ENCODE measurements around the gene CTBS. TPM values are rescaled to one million over a fixed set of nuclear protein-coding genes. Genes with fewer than 3 reads are reported as not detected.

The CTBS gene
- polyA plus RNA-seq, 2 of the 4 experiments (the other 2 are of a cell fraction) = 6.7 to 25.3 TPM

GRCh38 chr1:84502927-84503326 lies 71.3 kb downstream of the CTBS start:
- Histone ChIP-seq H3K4me2 (no peak overlapping the region), H3K4me3 (no peak overlapping the region), H3K27ac (no peak overlapping the region), H3K9me3 (no peaks in the 10 kb centered on the region), H3K4me1 (peaks cover 22% of the 10 kb centered on the region; the same call in 2 of the 3 replicates)
- no peak for TF ChIP-seq ZSCAN20 (CRISPR knock-in tag; IDR thresholded peaks at IDR 0.05)
- TF ChIP-seq RARB (CRISPR knock-in tag; IDR thresholded peaks at IDR 0.05) = no peak
- TF ChIP-seq HOXB5 (CRISPR knock-in tag; IDR thresholded peaks at IDR 0.05) = no peak
- TF ChIP-seq PHF8 (IDR thresholded peaks at IDR 0.05; ENCODE audit: borderline replicate concordance, low read depth) = no peak
- no peak for TF ChIP-seq EHF (CRISPR knock-in tag; IDR thresholded peaks at IDR 0.05)
- TF ChIP-seq FOSB (CRISPR knock-in tag; IDR thresholded peaks at IDR 0.05) = no peak
- no peak for TF ChIP-seq BHLHE40 (IDR thresholded peaks at IDR 0.05; ENCODE audit: low read depth, low read length)
- TF ChIP-seq KDM1A (IDR thresholded peaks at IDR 0.05; ENCODE audit: low read depth) = no peak
- no peak for TF ChIP-seq NR3C1 (IDR thresholded peaks at IDR 0.05)
- no peak for TF ChIP-seq CBX2 (IDR thresholded peaks at IDR 0.05; ENCODE audit: borderline replicate concordance, low read depth)
- TF ChIP-seq RFX5 (IDR thresholded peaks at IDR 0.05) = no peak
- TF ChIP-seq HOXA7 (CRISPR knock-in tag; IDR thresholded peaks at IDR 0.05) = no peak
- TF ChIP-seq SREBF2 (IDR thresholded peaks at IDR 0.05) = no peak
- no peak for TF ChIP-seq CEBPB (IDR thresholded peaks at IDR 0.05)
- TF ChIP-seq CHD2 (IDR thresholded peaks at IDR 0.05; ENCODE audit: low read length, partially characterized antibody) = no peak
- TF ChIP-seq CBX8 (IDR thresholded peaks at IDR 0.05) = no peak
- TF ChIP-seq, protein P1, sequence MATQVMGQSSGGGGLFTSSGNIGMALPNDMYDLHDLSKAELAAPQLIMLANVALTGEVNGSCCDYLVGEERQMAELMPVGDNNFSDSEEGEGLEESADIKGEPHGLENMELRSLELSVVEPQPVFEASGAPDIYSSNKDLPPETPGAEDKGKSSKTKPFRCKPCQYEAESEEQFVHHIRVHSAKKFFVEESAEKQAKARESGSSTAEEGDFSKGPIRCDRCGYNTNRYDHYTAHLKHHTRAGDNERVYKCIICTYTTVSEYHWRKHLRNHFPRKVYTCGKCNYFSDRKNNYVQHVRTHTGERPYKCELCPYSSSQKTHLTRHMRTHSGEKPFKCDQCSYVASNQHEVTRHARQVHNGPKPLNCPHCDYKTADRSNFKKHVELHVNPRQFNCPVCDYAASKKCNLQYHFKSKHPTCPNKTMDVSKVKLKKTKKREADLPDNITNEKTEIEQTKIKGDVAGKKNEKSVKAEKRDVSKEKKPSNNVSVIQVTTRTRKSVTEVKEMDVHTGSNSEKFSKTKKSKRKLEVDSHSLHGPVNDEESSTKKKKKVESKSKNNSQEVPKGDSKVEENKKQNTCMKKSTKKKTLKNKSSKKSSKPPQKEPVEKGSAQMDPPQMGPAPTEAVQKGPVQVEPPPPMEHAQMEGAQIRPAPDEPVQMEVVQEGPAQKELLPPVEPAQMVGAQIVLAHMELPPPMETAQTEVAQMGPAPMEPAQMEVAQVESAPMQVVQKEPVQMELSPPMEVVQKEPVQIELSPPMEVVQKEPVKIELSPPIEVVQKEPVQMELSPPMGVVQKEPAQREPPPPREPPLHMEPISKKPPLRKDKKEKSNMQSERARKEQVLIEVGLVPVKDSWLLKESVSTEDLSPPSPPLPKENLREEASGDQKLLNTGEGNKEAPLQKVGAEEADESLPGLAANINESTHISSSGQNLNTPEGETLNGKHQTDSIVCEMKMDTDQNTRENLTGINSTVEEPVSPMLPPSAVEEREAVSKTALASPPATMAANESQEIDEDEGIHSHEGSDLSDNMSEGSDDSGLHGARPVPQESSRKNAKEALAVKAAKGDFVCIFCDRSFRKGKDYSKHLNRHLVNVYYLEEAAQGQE (IDR thresholded peaks at IDR 0.05) = no peak
- TF ChIP-seq HDAC2 (IDR thresholded peaks at IDR 0.05) = no peak
- TF ChIP-seq FOSL2 (IDR thresholded peaks at IDR 0.05) = no peak
- no peak for TF ChIP-seq FOSL2 (CRISPR knock-in tag; IDR thresholded peaks at IDR 0.05)
- ChIA-PET POLR2A (no interaction called here), CTCF (interaction anchor here (1.6 kb wide), 1 partner anchor 117 kb away, joined by 6 read pairs; no protein-coding TSS in a partner anchor)
- 92% methylated on average over 5 of the region's 5 CpGs for WGBS (ENCODE audit: missing lambda C conversion rate)
- DNase-seq (ENCODE audit: low read depth in 1 of 2, low spot score in 1 of 2) (no peak), FAIRE-seq (no peak), ATAC-seq (no peak)

Other genes starting within 250 kb of the CTBS start
- gene DNASE2B, start 176.0 kb downstream of the CTBS start, polyA plus RNA-seq (2011; rRNA removed) = not detected in 2 replicates
- not detected in 3 replicates for gene DNASE2B, start 176.0 kb downstream of the CTBS start, polyA plus RNA-seq (2017; fragmentation: RNase III; extraction: RNeasy Plus Mini Kit Qiagen cat#74134 plus additional on column Dnase treatment)
- 42.4 and 49.8 TPM in 2 replicates for gene RPF1, start 95.2 kb downstream of the CTBS start, polyA plus RNA-seq (2011; rRNA removed)
- 27.9 to 29.3 TPM (median 28.2 TPM) in 3 replicates for gene RPF1, start 95.2 kb downstream of the CTBS start, polyA plus RNA-seq (2017; fragmentation: RNase III; extraction: RNeasy Plus Mini Kit Qiagen cat#74134 plus additional on column Dnase treatment)
- 0.54 and 1.2 TPM in 2 replicates for gene SPATA1, start 68.1 kb downstream of the CTBS start, polyA plus RNA-seq (2011; rRNA removed)
- gene SPATA1, start 68.1 kb downstream of the CTBS start, polyA plus RNA-seq (2017; fragmentation: RNase III; extraction: RNeasy Plus Mini Kit Qiagen cat#74134 plus additional on column Dnase treatment) = 0.26 to 0.49 TPM (median 0.42 TPM) in 3 replicates
- 59.3 and 103 TPM in 2 replicates for gene GNG5, start 67.9 kb downstream of the CTBS start, polyA plus RNA-seq (2011; rRNA removed)
- 135 to 143 TPM (median 143 TPM) in 3 replicates for gene GNG5, start 67.9 kb downstream of the CTBS start, polyA plus RNA-seq (2017; fragmentation: RNase III; extraction: RNeasy Plus Mini Kit Qiagen cat#74134 plus additional on column Dnase treatment)
- 14.7 and 20.6 TPM in 2 replicates for gene SSX2IP, start 116.0 kb upstream of the CTBS start, polyA plus RNA-seq (2011; rRNA removed)
- 13.7 to 15.2 TPM (median 14.8 TPM) in 3 replicates for gene SSX2IP, start 116.0 kb upstream of the CTBS start, polyA plus RNA-seq (2017; fragmentation: RNase III; extraction: RNeasy Plus Mini Kit Qiagen cat#74134 plus additional on column Dnase treatment)

All from A549 (cell line).